Natural killer cell (primary cell): ENCODE data around the gene TP53I13. TPM values are rescaled to one million over a fixed set of nuclear protein-coding genes. Genes with fewer than 3 reads are reported as not detected.

Experiments
- ATAC-seq, 3 donors: fragments of 150-1000 bp in 2 of 3; fragments of 200-7000 bp in 1 of 3; cut with Tn5 transposase; 1 replicate in 1 of 3; 2 replicates in 2 of 3; pipeline ENCODE4 v1.10.0; 2021; ENCODE audit warnings: mild to moderate bottlenecking in 2 of 3, moderate library complexity in 2 of 3
- DNase-seq, 2 donors: peaks; one replicate each; pipeline versions ENCODE4 v3.0.0 to v3.0.0-alpha.2; 2013 to 2021; ENCODE audit warnings: mixed read lengths in 1 of 2
- H3K27ac ChIP-seq: one replicate; pipeline ENCODE4 v1.5.1; 2013; ENCODE audit warnings: mild to moderate bottlenecking, low read length
- H3K27me3 ChIP-seq: one replicate; pipeline ENCODE4 v1.6.1; 2013; ENCODE audit warnings: low read length; ENCODE audit not compliant: control insufficient read depth, insufficient read depth
- H3K36me3 ChIP-seq: one replicate; pipeline ENCODE4 v1.6.1; 2013; ENCODE audit warnings: low read length; ENCODE audit not compliant: control insufficient read depth, insufficient read depth
- H3K4me1 ChIP-seq: one replicate; pipeline ENCODE4 v1.6.1; 2013; ENCODE audit warnings: low read length; ENCODE audit not compliant: control insufficient read depth, insufficient read depth
- H3K4me3 ChIP-seq: one replicate; pipeline ENCODE4 v1.5.1; 2013; ENCODE audit warnings: low read length
- H3K9me3 ChIP-seq: one replicate; pipeline ENCODE4 v1.6.1; 2013; ENCODE audit warnings: low read length; ENCODE audit not compliant: control insufficient read depth, insufficient read depth
- H3K27ac Mint-ChIP-seq, 2 donors: one replicate each; pipeline ENCODE4 v1.8.0; 2022; ENCODE audit warnings: mild to moderate bottlenecking in 2 of 2, mixed read lengths in 2 of 2, moderate library complexity in 1 of 2
- H3K27me3 Mint-ChIP-seq, 2 donors: one replicate each; pipeline ENCODE4 v1.8.0; 2022; ENCODE audit warnings: low read depth in 2 of 2, mixed read lengths in 2 of 2
- H3K36me3 Mint-ChIP-seq: one replicate; pipeline ENCODE4 v1.8.0; 2022; ENCODE audit warnings: mixed read lengths
- H3K4me1 Mint-ChIP-seq, 2 donors: one replicate each; pipeline ENCODE4 v1.8.0; 2022; ENCODE audit warnings: mixed read lengths in 2 of 2
- H3K4me3 Mint-ChIP-seq: one replicate; pipeline ENCODE4 v1.8.0; 2022; ENCODE audit warnings: mild to moderate bottlenecking, moderate library complexity, mixed read lengths
- H3K9me3 Mint-ChIP-seq, 2 donors: one replicate each; pipeline ENCODE4 v1.8.0; 2022; ENCODE audit warnings: mixed read lengths in 2 of 2
- WGBS: methylation state at CpG from one replicate; pipeline ENCODE4 v1.1.7; 2013; ENCODE audit warnings: missing lambda C conversion rate; ENCODE audit not compliant: insufficient coverage; 5-methylcytosine and 5-hydroxymethylcytosine counted together
- intact Hi-C: fragments of 100-400 bp; cut with micrococcal nuclease; formaldehyde crosslinking; loops from one replicate; pipeline ENCODE4 v1.14.2; 2022
- total RNA-seq, 4 donors: library from RNA; stranded (reverse); fragments of 120-200 nt in 1 of 4; gene quantifications; one replicate each; pipeline versions ENCODE4 v1.2.3 to v1.2.4, GENCODE V29; 2013 to 2022
- TF ChIP-seq, protein P1 (sequence below): fragments of 200-600 bp; IDR thresholded peaks from one replicate; pipeline ENCODE4 v1.8.0; 2022; ENCODE audit warnings: antibody characterized with exemption

TP53I13 gene
- total RNA-seq, 3 donors from 2014 or later (not counting 1 experiment from before 2014, with no cell fraction given) = 122 to 148 (median 148) TPM

GRCh38 chr17:29614349-29615047 lies 46.0 kb downstream of the TP53I13 start:
- WGBS = 59% methylated on average over 15 of the region's 16 CpGs
- ATAC-seq (no peak), DNase-seq (no peak)
- peak overlapping the region; percentile 60 for H3K4me3 ChIP-seq
- H3K27me3 ChIP-seq = no peaks in the 10 kb centered on the region
- H3K9me3 ChIP-seq = no peaks in the 10 kb centered on the region
- intact Hi-C loops = loop anchor here (1.0 to 10.0 kb wide), 5 partner anchors 22 to 148 kb away; partner anchors contain the start of genes ABHD15, GIT1 and TP53I13
- peaks cover 56% of the 10 kb centered on the region for H3K4me1 ChIP-seq
- TF ChIP-seq, protein P1, sequence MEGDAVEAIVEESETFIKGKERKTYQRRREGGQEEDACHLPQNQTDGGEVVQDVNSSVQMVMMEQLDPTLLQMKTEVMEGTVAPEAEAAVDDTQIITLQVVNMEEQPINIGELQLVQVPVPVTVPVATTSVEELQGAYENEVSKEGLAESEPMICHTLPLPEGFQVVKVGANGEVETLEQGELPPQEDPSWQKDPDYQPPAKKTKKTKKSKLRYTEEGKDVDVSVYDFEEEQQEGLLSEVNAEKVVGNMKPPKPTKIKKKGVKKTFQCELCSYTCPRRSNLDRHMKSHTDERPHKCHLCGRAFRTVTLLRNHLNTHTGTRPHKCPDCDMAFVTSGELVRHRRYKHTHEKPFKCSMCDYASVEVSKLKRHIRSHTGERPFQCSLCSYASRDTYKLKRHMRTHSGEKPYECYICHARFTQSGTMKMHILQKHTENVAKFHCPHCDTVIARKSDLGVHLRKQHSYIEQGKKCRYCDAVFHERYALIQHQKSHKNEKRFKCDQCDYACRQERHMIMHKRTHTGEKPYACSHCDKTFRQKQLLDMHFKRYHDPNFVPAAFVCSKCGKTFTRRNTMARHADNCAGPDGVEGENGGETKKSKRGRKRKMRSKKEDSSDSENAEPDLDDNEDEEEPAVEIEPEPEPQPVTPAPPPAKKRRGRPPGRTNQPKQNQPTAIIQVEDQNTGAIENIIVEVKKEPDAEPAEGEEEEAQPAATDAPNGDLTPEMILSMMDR = no peak
- Mint-ChIP-seq H3K36me3 (no peaks in the 10 kb centered on the region), H3K4me3 (peak overlapping the region; percentile 90), H3K9me3 (no peaks in the 10 kb centered on the region), H3K4me1 (peaks cover 12 to 49% of the 10 kb centered on the region in 2 donors), H3K27me3 (no peaks in the 10 kb centered on the region), H3K27ac (peak overlapping the region; percentile 74 to 86)
- no peaks in the 10 kb centered on the region for H3K36me3 ChIP-seq
- no peak overlapping the region for H3K27ac ChIP-seq

DNA sequence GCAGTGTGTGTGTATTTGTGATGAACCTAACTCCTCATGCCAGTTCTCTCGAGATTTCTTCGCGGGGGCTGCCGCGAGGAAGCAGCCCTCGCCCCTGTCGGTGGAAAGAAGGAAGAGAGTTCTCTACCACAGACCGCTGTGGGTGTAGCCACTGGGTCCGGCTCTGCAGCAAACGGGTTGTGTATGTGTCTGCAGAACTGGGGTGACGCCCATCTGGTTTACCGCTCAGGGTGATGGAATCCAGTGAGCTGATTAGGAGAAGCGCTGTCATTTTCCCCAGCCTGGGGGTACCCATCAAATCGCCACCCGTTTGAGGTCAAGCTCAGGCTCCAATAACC lies 46.5 kb downstream of the TP53I13 start:
- peak overlapping the region; percentile 70 for H3K27ac ChIP-seq
- intact Hi-C loops = loop anchor here (1.0 to 10.0 kb wide), 5 partner anchors 23 to 147 kb away; partner anchors contain the start of genes ABHD15, GIT1 and TP53I13
- peaks cover 12 to 47% of the 10 kb centered on the region in 2 donors for H3K4me1 Mint-ChIP-seq
- no peaks in the 10 kb centered on the region for H3K36me3 Mint-ChIP-seq
- no peaks in the 10 kb centered on the region for H3K9me3 ChIP-seq
- no peaks in the 10 kb centered on the region for H3K36me3 ChIP-seq
- H3K27me3 ChIP-seq = no peaks in the 10 kb centered on the region
- H3K4me3 Mint-ChIP-seq = peak overlapping the region; percentile 90
- peak overlapping the region; percentile 60 for H3K4me3 ChIP-seq
- DNase-seq (peak; percentile 64 to 85), ATAC-seq (peak; percentile 19 to 69 (median 48))
- peaks cover 56% of the 10 kb centered on the region for H3K4me1 ChIP-seq
- WGBS = 0% methylated on average over 15 of the region's 15 CpGs
- no peaks in the 10 kb centered on the region for H3K27me3 Mint-ChIP-seq
- H3K9me3 Mint-ChIP-seq = no peaks in the 10 kb centered on the region
- H3K27ac Mint-ChIP-seq = peak overlapping the region; percentile 74 to 86
- TF ChIP-seq, protein P1 = no peak

DNA sequence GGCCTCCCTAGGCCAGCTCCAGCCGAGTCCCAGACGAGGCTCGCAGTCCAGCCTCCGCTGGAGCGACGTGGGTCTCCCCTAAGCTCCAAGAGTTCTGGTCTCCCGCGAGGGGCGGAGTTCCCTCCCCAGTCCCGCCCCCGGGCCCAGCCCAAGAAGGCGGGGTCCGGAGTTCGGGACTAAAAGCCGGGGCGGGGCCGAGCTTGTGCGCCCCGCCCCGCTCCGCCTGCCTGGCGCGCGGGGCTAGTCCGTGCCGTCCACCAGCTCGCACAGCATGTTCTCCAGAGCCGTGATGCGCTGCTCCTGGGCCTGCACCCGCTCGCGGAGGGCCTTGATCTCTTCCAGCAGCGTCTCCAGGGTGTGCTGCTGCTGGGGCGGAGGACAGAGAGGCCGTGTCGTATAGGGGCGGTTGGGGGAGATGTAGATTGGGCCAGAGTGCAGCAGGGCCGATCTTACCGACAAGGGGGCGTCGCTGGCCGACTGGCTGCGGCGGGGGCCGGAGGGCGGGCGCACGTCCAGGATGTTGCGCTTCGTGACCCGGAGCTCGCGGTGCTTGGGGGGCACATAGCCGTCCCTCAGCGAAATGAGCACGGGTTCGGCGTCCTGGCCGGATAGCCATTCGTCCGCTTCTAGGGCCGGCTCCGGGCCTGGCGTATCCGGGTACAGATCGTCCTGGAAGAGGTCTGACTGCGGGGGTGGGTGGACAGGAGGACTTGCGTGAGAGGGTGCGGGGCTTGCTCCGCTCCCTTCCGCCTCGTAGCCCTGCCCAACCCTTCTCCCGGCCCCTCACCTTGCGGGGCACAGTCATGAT lies 47.2 kb downstream of the TP53I13 start:
- peak overlapping the region; percentile 74 to 86 for H3K27ac Mint-ChIP-seq
- intact Hi-C loops = loop anchor here (1.0 to 10.0 kb wide), 5 partner anchors 23 to 147 kb away; partner anchors contain the start of genes ABHD15, GIT1 and TP53I13
- ATAC-seq (peak; percentile 65 to 84 (median 72)), DNase-seq (peak; percentile 84 to 93)
- no peaks in the 10 kb centered on the region for H3K9me3 Mint-ChIP-seq
- Histone ChIP-seq H3K36me3 (no peaks in the 10 kb centered on the region), H3K27ac (peak overlapping the region; percentile 70), H3K4me1 (peaks cover 56% of the 10 kb centered on the region), H3K4me3 (peak overlapping the region; percentile 60), H3K27me3 (no peaks in the 10 kb centered on the region), H3K9me3 (no peaks in the 10 kb centered on the region)
- 1% methylated on average over 74 of the region's 74 CpGs for WGBS
- H3K36me3 Mint-ChIP-seq = no peaks in the 10 kb centered on the region
- TF ChIP-seq, protein P1 = no peak
- peak overlapping the region; percentile 90 for H3K4me3 Mint-ChIP-seq
- no peaks in the 10 kb centered on the region for H3K27me3 Mint-ChIP-seq
- peaks cover 12 to 47% of the 10 kb centered on the region in 2 donors for H3K4me1 Mint-ChIP-seq
